SK-N-SH (cell line): ENCODE measurements around the gene TGFBRAP1.

Experiments
- CTCF ChIP-seq: fragments of 200-600 bp; sonication (generic); IDR thresholded peaks from 2 replicates; pipeline ENCODE4 v1.6.1; 2017; ENCODE audit warnings: antibody characterized with exemption, mild to moderate bottlenecking, moderate library complexity
- EZH2phosphoT487 ChIP-seq: fragments of 200-600 bp; sonication (generic); IDR thresholded peaks from 2 replicates; pipeline ENCODE4 v1.6.1; 2017; ENCODE audit warnings: low read depth, mixed run types, mild to moderate bottlenecking, antibody characterized with exemption, moderate library complexity, borderline replicate concordance
- MEF2A ChIP-seq: IDR thresholded peaks from 2 replicates; pipeline ENCODE4 v1.4.0; 2012; ENCODE audit warnings: low read depth, borderline replicate concordance
- NFIC ChIP-seq: IDR thresholded peaks from 2 replicates; pipeline ENCODE4 v1.4.0; 2012; ENCODE audit warnings: borderline replicate concordance
- PBX3 ChIP-seq: IDR thresholded peaks from 2 replicates; pipeline ENCODE4; 2012
- REST ChIP-seq: IDR thresholded peaks from 2 replicates; pipeline ENCODE4 v1.6.1; 2012; ENCODE audit warnings: mild to moderate bottlenecking, low read depth, low read length, moderate library complexity
- RFX5 ChIP-seq: IDR thresholded peaks from 2 replicates; pipeline ENCODE4 v1.6.1; 2012; ENCODE audit warnings: mild to moderate bottlenecking, improper control_type of control experiment, low read length
- SMC3 ChIP-seq: IDR thresholded peaks from 2 replicates; pipeline ENCODE4 v1.6.1; 2012; ENCODE audit warnings: low read depth, low read length, improper control_type of control experiment

- TF ChIP-seq CTCF = no peak
- TF ChIP-seq SMC3 = no peak
- TF ChIP-seq PBX3 = no peak
- no peak for TF ChIP-seq RFX5
- TF ChIP-seq EZH2phosphoT487 = no peak
- no peak for TF ChIP-seq NFIC
- TF ChIP-seq REST = no peak
- no peak for TF ChIP-seq MEF2A
Measured at GRCh38 chr2:105338020-105338385, 8.5 kb upstream of the TGFBRAP1 start.
